Activated CD4-positive, alpha-beta T cell treated with anti-CD3 and anti-CD28 coated beads for 48 hours (primary cell): ENCODE data around the gene CCDC40.

Source experiments
- DNase-seq: peaks from one replicate; pipeline ENCODE4 v3.0.0-alpha.2; 2020

Gene CCDC40

GRCh38 chr17:80053102-80053501 is 16.7 kb downstream of the CCDC40 start:
- DNase-seq = no peak

- no peak for DNase-seq
Observed at GRCh38 chr17:80055597-80055996, 19.2 kb downstream of the CCDC40 start.

- DNase-seq = no peak
Observed at GRCh38 chr17:80058311-80058955, 22.0 kb downstream of the CCDC40 start.

- no peak for DNase-seq
Observed at GRCh38 chr17:80060644-80061043, 24.2 kb downstream of the CCDC40 start.

- no peak for DNase-seq
Observed at GRCh38 chr17:80061421-80061820, 25.0 kb downstream of the CCDC40 start.

GRCh38 chr17:80063830-80064585 is 27.6 kb downstream of the CCDC40 start:
- no peak for DNase-seq

- DNase-seq = no peak
Observed at GRCh38 chr17:80064696-80065095, 28.3 kb downstream of the CCDC40 start.

- no peak for DNase-seq
Observed at GRCh38 chr17:80065478-80066170, 29.2 kb downstream of the CCDC40 start.

GRCh38 chr17:80067393-80067986 is 31.0 kb downstream of the CCDC40 start:
- no peak for DNase-seq

- no peak for DNase-seq
Observed at GRCh38 chr17:80068301-80069222, 32.1 kb downstream of the CCDC40 start.

GRCh38 chr17:80070375-80071115 is 34.1 kb downstream of the CCDC40 start:
- no peak for DNase-seq

- DNase-seq = no peak
Observed at GRCh38 chr17:80071116-80071841, 34.8 kb downstream of the CCDC40 start.

- no peak for DNase-seq
Observed at GRCh38 chr17:80072410-80072809, 36.0 kb downstream of the CCDC40 start.

- DNase-seq = no peak
Observed at GRCh38 chr17:80080081-80080480, 43.6 kb downstream of the CCDC40 start.

GRCh38 chr17:80081596-80081995 is 45.2 kb downstream of the CCDC40 start:
- no peak for DNase-seq

- peak; percentile 75 for DNase-seq
Observed at GRCh38 chr17:80082403-80083135, 46.1 kb downstream of the CCDC40 start.

- no peak for DNase-seq
Observed at GRCh38 chr17:80083136-80083661, 46.8 kb downstream of the CCDC40 start.

GRCh38 chr17:80084773-80085172 is 48.3 kb downstream of the CCDC40 start:
- DNase-seq = no peak

GRCh38 chr17:80086081-80086480 is 49.6 kb downstream of the CCDC40 start:
- DNase-seq = no peak

GRCh38 chr17:80086616-80087015 is 50.2 kb downstream of the CCDC40 start:
- no peak for DNase-seq
